ENCODE data around the gene ZC3H18. TPM values are rescaled to one million over a fixed set of nuclear protein-coding genes. Genes with fewer than 3 reads are reported as not detected.

The ZC3H18 gene
- 10 to 100 TPM in 1 of 2 donors, 1 to 10 TPM in 1; 7.9 to 10.0 TPM for total RNA-seq

GRCh38 chr16:88569985-88570690, at the start of gene ZC3H18:
TSS of gene ZC3H18 (plus strand) at chr16:88570403. CDS start at chr16:88577124, 6,721 bp downstream.
- Histone ChIP-seq H3K27me3 (no peaks in the 10 kb centered on the region), H3K36me3 (no peaks in the 10 kb centered on the region), H3K9me3 (no peaks in the 10 kb centered on the region), H3K4me3 (peak within 1 kb of the TSS; percentile 94 to 95), H3K27ac (peak within 1 kb of the TSS; percentile 73 to 79), H3K4me1 (peaks cover 0 to 26% of the 10 kb centered on the region in 2 donors)
- peak; percentile 95 for DNase-seq (ENCODE audit: low spot score)
- TF ChIP-seq CTCF (IDR thresholded peaks at IDR 0.05) = peak in 1 of 2 donors; percentile 11

- no peaks in the 10 kb centered on the region for H3K9me3 ChIP-seq
- H3K36me3 ChIP-seq = no peaks in the 10 kb centered on the region
- DNase-seq (ENCODE audit: low spot score) = no peak
- no peak for TF ChIP-seq CTCF (IDR thresholded peaks at IDR 0.05)
- H3K4me1 ChIP-seq = peaks cover 0 to 29% of the 10 kb centered on the region in 2 donors
- no peak overlapping the region for H3K4me3 ChIP-seq
- H3K27me3 ChIP-seq = no peaks in the 10 kb centered on the region
- no peak overlapping the region for H3K27ac ChIP-seq
These were observed 48.5 kb upstream of the ZC3H18 start for GRCh38 chr16:88521674-88522073.

GRCh38 chr16:88522276-88522949, 47.8 kb upstream of the ZC3H18 start:
- Histone ChIP-seq H3K4me1 (peaks cover 0 to 37% of the 10 kb centered on the region in 2 donors), H3K27me3 (no peaks in the 10 kb centered on the region), H3K9me3 (no peaks in the 10 kb centered on the region), H3K4me3 (no peak overlapping the region), H3K36me3 (no peaks in the 10 kb centered on the region), H3K27ac (no peak overlapping the region)
- no peak for TF ChIP-seq CTCF (IDR thresholded peaks at IDR 0.05)
- DNase-seq (ENCODE audit: low spot score) = no peak

- Histone ChIP-seq H3K4me3 (no peak overlapping the region), H3K27ac (no peak overlapping the region), H3K9me3 (no peaks in the 10 kb centered on the region), H3K4me1 (peaks cover 0 to 43% of the 10 kb centered on the region in 2 donors), H3K36me3 (no peaks in the 10 kb centered on the region), H3K27me3 (no peaks in the 10 kb centered on the region)
- DNase-seq (ENCODE audit: low spot score) = no peak
- no peak for TF ChIP-seq CTCF (IDR thresholded peaks at IDR 0.05)
These were observed 46.7 kb upstream of the ZC3H18 start for GRCh38 chr16:88523309-88524161.

GRCh38 chr16:88524274-88524972, 45.8 kb upstream of the ZC3H18 start:
- Histone ChIP-seq H3K4me1 (peaks cover 0 to 43% of the 10 kb centered on the region in 2 donors), H3K27ac (no peak overlapping the region), H3K27me3 (no peaks in the 10 kb centered on the region), H3K4me3 (no peak overlapping the region), H3K9me3 (no peaks in the 10 kb centered on the region), H3K36me3 (no peaks in the 10 kb centered on the region)
- DNase-seq (ENCODE audit: low spot score) = no peak
- no peak for TF ChIP-seq CTCF (IDR thresholded peaks at IDR 0.05)

All from right atrium auricular region (tissue), 2 donors.